HCT116 (cell line): ENCODE results near the gene KIRREL3. TPM values are rescaled to one million over a fixed set of nuclear protein-coding genes. Genes with fewer than 3 reads are reported as not detected.

Experiments used
- ATAC-seq: fragments of 200-7000 bp; cut with Tn5 transposase; 2 replicates; pipeline ENCODE4 v1.9.1; 2020; ENCODE audit warnings: mild to moderate bottlenecking, moderate library complexity
- BruUV-seq: library from RNA; stranded (reverse); fragments of 400-500 nt; replicated peaks from 2 replicates; lab custom pipeline; 2021; lab: Mats Ljungman, UMichigan
- CTCF ChIA-PET: fragments of 300-600 bp; sonication (Branson Sonifier 250); formaldehyde crosslinking; loops from one replicate; lab custom pipeline; 2021; ENCODE audit warnings: antibody characterized with exemption; lab: Charles Lee
- POLR2A ChIA-PET: fragments of 300-600, 350-600 bp; sonication (Branson Sonifier 250); formaldehyde crosslinking; loops from one replicate; lab custom pipeline; 2021; ENCODE audit warnings: antibody characterized with exemption; lab: Charles Lee
- RAD21 ChIA-PET, 2 experiments: fragments of 300-600 bp; sonication (Branson Sonifier 250); formaldehyde crosslinking; loops; one replicate each; lab custom pipeline; 2023; ENCODE audit warnings: low total read pairs in 2 of 2; ENCODE audit not compliant: uncharacterized antibody in 2 of 2, unreplicated experiment in 2 of 2, low non-redundant PET in 1 of 2; lab: Charles Lee
- DNase-seq: peaks from one replicate; pipeline ENCODE4 v3.0.0-alpha.2; 2010; ENCODE audit warnings: low read depth, low spot score
- H2AFZ ChIP-seq: fragments of 200-600 bp; shearing (Covaris generic), sonication (generic); 2 replicates; pipeline ENCODE4 v1.6.1; 2017; ENCODE audit warnings: low read depth, mixed run types, mixed read lengths, antibody characterized with exemption, low read length; ENCODE audit not compliant: poor library complexity, severe bottlenecking
- H3K27ac ChIP-seq: 2 replicates; pipeline ENCODE4 v1.5.1; 2012; ENCODE audit warnings: low read depth, low read length
- H3K27me3 ChIP-seq: fragments of 200-600 bp; sonication (generic); 2 replicates; pipeline ENCODE4 v1.6.1; 2016; ENCODE audit warnings: mixed run types, low read length, mixed read lengths; ENCODE audit not compliant: insufficient read depth
- H3K36me3 ChIP-seq, 2 experiments: fragments of 200-500 bp in 1 of 2; fragments of 200-600 bp in 1 of 2; sonication (Bioruptor generic) in 1 of 2; sonication (generic) in 1 of 2; 2 replicates each; pipeline versions ENCODE4 v1.5.1 to v1.6.1; 2014 to 2016; ENCODE audit warnings: low read length in 2 of 2, inconsistent platforms in 1 of 2, mixed read lengths in 1 of 2, mixed run types in 1 of 2; ENCODE audit not compliant: insufficient read depth in 2 of 2, control insufficient read depth in 1 of 2
- H3K4me1 ChIP-seq, 2 experiments: fragments of 200-600 bp in 1 of 2; sonication (generic) in 1 of 2; 2 replicates each; pipeline versions ENCODE4 v1.5.1 to v1.6.1; 2012 to 2017; ENCODE audit warnings: low read length in 2 of 2, inconsistent platforms in 1 of 2, mild to moderate bottlenecking in 1 of 2, mixed read lengths in 1 of 2, mixed run types in 1 of 2, moderate library complexity in 1 of 2; ENCODE audit not compliant: insufficient read depth in 2 of 2, control insufficient read depth in 1 of 2
- H3K4me2 ChIP-seq: fragments of 200-600 bp; sonication (generic); 2 replicates; pipeline ENCODE4 v1.6.1; 2017; ENCODE audit warnings: mixed run types, low read length, mixed read lengths
- H3K4me3 ChIP-seq, 2 experiments: fragments of 200-600 bp in 1 of 2; sonication (generic) in 1 of 2; replicated peaks in 1 of 2; 2 replicates each; pipeline ENCODE4 v1.5.1; 2011 to 2016; ENCODE audit warnings: low read length in 2 of 2, control low read depth in 1 of 2, low read depth in 1 of 2, mild to moderate bottlenecking in 1 of 2, mixed read lengths in 1 of 2, mixed run types in 1 of 2
- H3K79me2 ChIP-seq: fragments of 200-600 bp; sonication (generic); 2 replicates; pipeline ENCODE4 v1.6.1; 2017; ENCODE audit warnings: mild to moderate bottlenecking, mixed run types, low read length, moderate library complexity, mixed read lengths; ENCODE audit not compliant: insufficient read depth
- H3K9ac ChIP-seq: fragments of 200-600 bp; sonication (generic); 2 replicates; pipeline ENCODE4 v1.6.1; 2016; ENCODE audit warnings: low read length, mixed read lengths
- H3K9me2 ChIP-seq: fragments of 200-600 bp; sonication (generic), shearing (Covaris generic); 2 replicates; pipeline ENCODE4 v1.6.1; 2017; ENCODE audit warnings: mixed run types, mild to moderate bottlenecking, moderate library complexity; ENCODE audit not compliant: insufficient read depth
- H3K9me3 ChIP-seq, 2 experiments: fragments of 200-500 bp in 1 of 2; fragments of 200-600 bp in 1 of 2; sonication (Bioruptor generic) in 1 of 2; sonication (generic) in 1 of 2; 2 replicates each; pipeline ENCODE4 v1.6.1; 2014 to 2017; ENCODE audit warnings: low read length in 2 of 2, mixed read lengths in 2 of 2, inconsistent platforms in 1 of 2, low read depth in 1 of 2, mild to moderate bottlenecking in 1 of 2, mixed run types in 1 of 2, moderate library complexity in 1 of 2; ENCODE audit not compliant: control insufficient read depth in 1 of 2, insufficient read depth in 1 of 2
- H4K20me1 ChIP-seq: fragments of 200-600 bp; sonication (generic), shearing (Covaris generic); 2 replicates; pipeline ENCODE4 v1.6.1; 2017; ENCODE audit warnings: mixed run types, mild to moderate bottlenecking, moderate library complexity; ENCODE audit not compliant: insufficient read depth
- CEBPB ChIP-seq: IDR thresholded peaks from 2 replicates; pipeline ENCODE4 v1.6.1; 2012; ENCODE audit warnings: low read depth
- ELF1 ChIP-seq: IDR thresholded peaks from 2 replicates; pipeline ENCODE4 v1.6.1; 2012; ENCODE audit warnings: low read depth, borderline replicate concordance
- EZH2 ChIP-seq: fragments of 200-600 bp; sonication (generic); IDR thresholded peaks from 2 replicates; pipeline ENCODE4 v1.6.1; 2017; ENCODE audit warnings: antibody characterized with exemption, mixed run types
- EZH2phosphoT487 ChIP-seq: fragments of 200-600 bp; IDR thresholded peaks from 2 replicates; pipeline ENCODE4 v1.6.1; 2018; ENCODE audit warnings: antibody characterized with exemption, borderline replicate concordance
- FOSL1 ChIP-seq: IDR thresholded peaks from 2 replicates; pipeline ENCODE4 v1.6.1; 2012; ENCODE audit warnings: low read depth
- JUND ChIP-seq: IDR thresholded peaks from 2 replicates; pipeline ENCODE4 v1.6.1; 2012
- POLR2A ChIP-seq: IDR thresholded peaks from 2 replicates; pipeline ENCODE4 v1.7.0; 2011; ENCODE audit warnings: borderline replicate concordance; ENCODE audit not compliant: insufficient read depth, insufficient read length; ENCODE audit errors: extremely low read depth
- SIN3A ChIP-seq: IDR thresholded peaks from 2 replicates; pipeline ENCODE4 v1.6.1; 2012; ENCODE audit warnings: low read depth
- SRF ChIP-seq: IDR thresholded peaks from 2 replicates; pipeline ENCODE4 v1.6.1; 2012; ENCODE audit warnings: low read depth
- ZFX ChIP-seq: fragments of 450-650 bp; IDR thresholded peaks from 2 replicates; pipeline ENCODE4 v1.6.1; 2017
- intact Hi-C: fragments of 100-400 bp; cut with micrococcal nuclease; formaldehyde crosslinking; loops from 2 replicates; pipeline ENCODE4 v1.10.0; 2022
- total RNA-seq: library from RNA; stranded (reverse); gene quantifications from one replicate; pipeline ENCODE4 v1.2.1, GENCODE V29; 2021; ENCODE audit not compliant: unreplicated experiment
- TF ChIP-seq, protein P1 (sequence below): IDR thresholded peaks from 2 replicates; pipeline ENCODE4 v1.6.1; 2012
- TF ChIP-seq, protein P2 (sequence below): IDR thresholded peaks from 2 replicates; pipeline ENCODE4 v1.6.1; 2012; ENCODE audit warnings: low read depth
- TF ChIP-seq, protein P3 (sequence below): IDR thresholded peaks from 2 replicates; pipeline ENCODE4 v1.6.1; 2012
- TF ChIP-seq, protein P4 (sequence below), 3 experiments: fragments of 200-600 bp in 1 of 3; sonication (generic) in 1 of 3; IDR thresholded peaks in 2 of 3; conservative IDR thresholded peaks in 1 of 3; 2 replicates each; pipeline ENCODE4 v1.5.1; 2012 to 2017; ENCODE audit warnings: low read depth in 2 of 3, low read length in 2 of 3, antibody characterized with exemption in 1 of 3, borderline replicate concordance in 1 of 3, control low read depth in 1 of 3, mild to moderate bottlenecking in 1 of 3, mixed read lengths in 1 of 3, mixed run types in 1 of 3, moderate library complexity in 1 of 3; ENCODE audit not compliant: insufficient read depth in 1 of 3

The KIRREL3 gene
- total RNA-seq, 1 experiment from 2014 or later, result not detected

DNA sequence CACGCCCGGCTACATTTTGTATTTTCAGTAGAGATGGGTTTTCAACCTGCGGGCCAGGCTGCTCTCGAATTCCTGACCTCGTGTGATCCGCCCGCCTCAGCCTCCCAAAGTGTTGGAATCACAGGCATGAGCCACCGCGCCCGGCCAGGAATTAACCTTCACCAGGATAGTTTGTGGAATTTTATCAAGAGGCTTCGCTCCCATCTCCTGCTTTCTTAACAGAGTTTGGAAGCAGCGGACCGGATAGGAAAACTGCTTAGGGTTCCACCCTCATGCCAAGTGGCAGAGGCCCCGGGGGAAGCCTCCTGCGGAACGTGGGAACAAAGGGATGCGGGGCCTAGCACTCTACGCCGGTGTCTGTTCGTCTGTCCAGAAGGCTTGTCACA lies 415.2 kb downstream of the KIRREL3 start:
- H2AFZ ChIP-seq, result no peak overlapping the region
- ChIA-PET RAD21 (no interaction called here), CTCF (no interaction called here), POLR2A (no interaction called here)
- DNase-seq, result no peak
- H3K27ac ChIP-seq, result no peak overlapping the region
- ATAC-seq, result no peak
- no peak for TF ChIP-seq SIN3A
- H3K4me3 ChIP-seq, result no peak overlapping the region
- H3K4me1 ChIP-seq, result no peaks in the 10 kb centered on the region
- intact Hi-C loops, result no loop called here
- no peaks in the 10 kb centered on the region for H3K36me3 ChIP-seq
- H3K9ac ChIP-seq, result no peak overlapping the region
- H3K4me2 ChIP-seq, result no peak overlapping the region
- H3K27me3 ChIP-seq, result peaks cover 16% of the 10 kb centered on the region; the same call in 1 of the 2 replicates
- no TSS peak for BruUV-seq
- H4K20me1 ChIP-seq, result no peaks in the 10 kb centered on the region
- H3K9me3 ChIP-seq, result no peaks in the 10 kb centered on the region
- no peaks in the 10 kb centered on the region for H3K79me2 ChIP-seq
- no peaks in the 10 kb centered on the region for H3K9me2 ChIP-seq

DNA sequence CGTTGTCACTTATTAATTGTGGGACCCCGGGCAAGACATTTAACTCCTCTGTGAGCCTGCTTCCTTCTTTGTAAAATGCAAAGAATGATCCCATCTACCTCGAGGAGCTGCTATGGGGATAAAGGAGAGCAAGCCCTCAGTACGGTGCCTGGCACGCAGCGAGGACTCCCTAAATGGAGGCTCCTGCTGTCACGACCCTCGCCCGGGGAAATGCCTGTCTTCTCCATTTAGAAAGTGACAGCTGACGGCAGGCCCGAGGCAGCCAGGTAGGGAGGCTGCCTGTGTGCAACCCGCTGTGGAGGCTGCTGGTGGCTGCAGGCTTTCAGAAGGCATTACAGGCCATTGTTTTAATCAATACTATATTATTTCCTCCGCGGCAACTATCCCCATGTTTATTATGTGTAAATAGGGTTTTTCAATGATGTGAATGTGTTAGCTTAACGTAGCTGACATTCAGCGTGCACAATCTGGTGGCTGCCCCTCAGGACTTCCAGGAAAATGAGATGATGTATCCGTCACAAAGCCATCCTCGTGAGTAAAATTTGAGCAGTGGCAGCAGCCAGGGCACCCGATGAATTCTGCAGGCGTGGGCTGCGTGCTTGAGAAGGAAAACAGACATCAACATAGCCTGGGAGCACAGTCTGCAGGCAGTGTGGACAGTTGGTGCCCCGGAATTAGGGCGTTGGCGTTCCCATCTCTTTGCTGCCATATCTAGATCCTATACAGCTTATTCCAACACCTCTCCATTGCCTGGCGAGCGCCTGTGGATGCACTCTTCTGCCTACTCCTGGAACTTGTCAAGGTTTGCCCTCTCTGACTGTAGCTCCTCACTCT lies 416.8 kb downstream of the KIRREL3 start:
- H2AFZ ChIP-seq, result no peak overlapping the region
- no peaks in the 10 kb centered on the region for H3K9me2 ChIP-seq
- POLR2A ChIA-PET, result no interaction called here
- H3K4me3 ChIP-seq, result no peak overlapping the region
- H3K9ac ChIP-seq, result no peak overlapping the region
- CTCF ChIA-PET, result no interaction called here
- no peaks in the 10 kb centered on the region for H3K36me3 ChIP-seq
- RAD21 ChIA-PET, result no interaction called here
- BruUV-seq, result no TSS peak
- no peak overlapping the region for H3K4me2 ChIP-seq
- no peak for DNase-seq
- intact Hi-C loops, result no loop called here
- no peaks in the 10 kb centered on the region for H4K20me1 ChIP-seq
- no peak for ATAC-seq
- peaks cover 24% of the 10 kb centered on the region for H3K27me3 ChIP-seq
- H3K79me2 ChIP-seq, result no peaks in the 10 kb centered on the region
- no peaks in the 10 kb centered on the region for H3K4me1 ChIP-seq
- H3K9me3 ChIP-seq, result no peaks in the 10 kb centered on the region
- H3K27ac ChIP-seq, result no peak overlapping the region
- TF ChIP-seq, protein P1, sequence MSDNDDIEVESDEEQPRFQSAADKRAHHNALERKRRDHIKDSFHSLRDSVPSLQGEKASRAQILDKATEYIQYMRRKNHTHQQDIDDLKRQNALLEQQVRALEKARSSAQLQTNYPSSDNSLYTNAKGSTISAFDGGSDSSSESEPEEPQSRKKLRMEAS, result no peak
- TF ChIP-seq EZH2phosphoT487 (no peak), CEBPB (no peak), FOSL1 (no peak), SRF (no peak), EZH2 (no peak), JUND (no peak), ZFX (no peak), SIN3A (no peak), ELF1 (no peak), POLR2A (no peak)
- TF ChIP-seq, protein P2, sequence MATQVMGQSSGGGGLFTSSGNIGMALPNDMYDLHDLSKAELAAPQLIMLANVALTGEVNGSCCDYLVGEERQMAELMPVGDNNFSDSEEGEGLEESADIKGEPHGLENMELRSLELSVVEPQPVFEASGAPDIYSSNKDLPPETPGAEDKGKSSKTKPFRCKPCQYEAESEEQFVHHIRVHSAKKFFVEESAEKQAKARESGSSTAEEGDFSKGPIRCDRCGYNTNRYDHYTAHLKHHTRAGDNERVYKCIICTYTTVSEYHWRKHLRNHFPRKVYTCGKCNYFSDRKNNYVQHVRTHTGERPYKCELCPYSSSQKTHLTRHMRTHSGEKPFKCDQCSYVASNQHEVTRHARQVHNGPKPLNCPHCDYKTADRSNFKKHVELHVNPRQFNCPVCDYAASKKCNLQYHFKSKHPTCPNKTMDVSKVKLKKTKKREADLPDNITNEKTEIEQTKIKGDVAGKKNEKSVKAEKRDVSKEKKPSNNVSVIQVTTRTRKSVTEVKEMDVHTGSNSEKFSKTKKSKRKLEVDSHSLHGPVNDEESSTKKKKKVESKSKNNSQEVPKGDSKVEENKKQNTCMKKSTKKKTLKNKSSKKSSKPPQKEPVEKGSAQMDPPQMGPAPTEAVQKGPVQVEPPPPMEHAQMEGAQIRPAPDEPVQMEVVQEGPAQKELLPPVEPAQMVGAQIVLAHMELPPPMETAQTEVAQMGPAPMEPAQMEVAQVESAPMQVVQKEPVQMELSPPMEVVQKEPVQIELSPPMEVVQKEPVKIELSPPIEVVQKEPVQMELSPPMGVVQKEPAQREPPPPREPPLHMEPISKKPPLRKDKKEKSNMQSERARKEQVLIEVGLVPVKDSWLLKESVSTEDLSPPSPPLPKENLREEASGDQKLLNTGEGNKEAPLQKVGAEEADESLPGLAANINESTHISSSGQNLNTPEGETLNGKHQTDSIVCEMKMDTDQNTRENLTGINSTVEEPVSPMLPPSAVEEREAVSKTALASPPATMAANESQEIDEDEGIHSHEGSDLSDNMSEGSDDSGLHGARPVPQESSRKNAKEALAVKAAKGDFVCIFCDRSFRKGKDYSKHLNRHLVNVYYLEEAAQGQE, result no peak
- TF ChIP-seq, protein P3, sequence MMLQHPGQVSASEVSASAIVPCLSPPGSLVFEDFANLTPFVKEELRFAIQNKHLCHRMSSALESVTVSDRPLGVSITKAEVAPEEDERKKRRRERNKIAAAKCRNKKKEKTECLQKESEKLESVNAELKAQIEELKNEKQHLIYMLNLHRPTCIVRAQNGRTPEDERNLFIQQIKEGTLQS, result no peak
- TF ChIP-seq, protein P4, sequence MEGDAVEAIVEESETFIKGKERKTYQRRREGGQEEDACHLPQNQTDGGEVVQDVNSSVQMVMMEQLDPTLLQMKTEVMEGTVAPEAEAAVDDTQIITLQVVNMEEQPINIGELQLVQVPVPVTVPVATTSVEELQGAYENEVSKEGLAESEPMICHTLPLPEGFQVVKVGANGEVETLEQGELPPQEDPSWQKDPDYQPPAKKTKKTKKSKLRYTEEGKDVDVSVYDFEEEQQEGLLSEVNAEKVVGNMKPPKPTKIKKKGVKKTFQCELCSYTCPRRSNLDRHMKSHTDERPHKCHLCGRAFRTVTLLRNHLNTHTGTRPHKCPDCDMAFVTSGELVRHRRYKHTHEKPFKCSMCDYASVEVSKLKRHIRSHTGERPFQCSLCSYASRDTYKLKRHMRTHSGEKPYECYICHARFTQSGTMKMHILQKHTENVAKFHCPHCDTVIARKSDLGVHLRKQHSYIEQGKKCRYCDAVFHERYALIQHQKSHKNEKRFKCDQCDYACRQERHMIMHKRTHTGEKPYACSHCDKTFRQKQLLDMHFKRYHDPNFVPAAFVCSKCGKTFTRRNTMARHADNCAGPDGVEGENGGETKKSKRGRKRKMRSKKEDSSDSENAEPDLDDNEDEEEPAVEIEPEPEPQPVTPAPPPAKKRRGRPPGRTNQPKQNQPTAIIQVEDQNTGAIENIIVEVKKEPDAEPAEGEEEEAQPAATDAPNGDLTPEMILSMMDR (IDR thresholded peaks at IDR 0.05 in 2 of 3, conservative IDR thresholded peaks at IDR 0.05 in 1 of 3; ENCODE audit: borderline replicate concordance in 1 of 3, insufficient read depth in 1 of 3, low read depth in 2 of 3, low read length in 2 of 3), result no peak
